ENCODE data around the gene MAN2B1. TPM values are rescaled to one million over a fixed set of nuclear protein-coding genes. Genes with fewer than 3 reads are reported as not detected.

The MAN2B1 gene
- total and polyA plus RNA-seq, 2 of the 13 experiments (the other 11 are each of a cell fraction or from before 2014, with no cell fraction given) = 23.6 to 23.8 TPM

- peak; percentile 99 for TF ChIP-seq ZBTB40 (IDR thresholded peaks at IDR 0.05)
- TF ChIP-seq ZBTB40 (CRISPR knock-in tag; IDR thresholded peaks at IDR 0.05) = peak; percentile 65; the same call in 1 of the 2 replicates
- peak; percentile 51; the same call in 1 of the 2 replicates for TF ChIP-seq CCDC6 (CRISPR knock-in tag; IDR thresholded peaks at IDR 0.05)
- TF ChIP-seq ZBTB37 (CRISPR knock-in tag; IDR thresholded peaks at IDR 0.05) = 0 out of 2 replicates have a peak, but pooled peaks have one; percentile 22
- TF ChIP-seq, protein P1, sequence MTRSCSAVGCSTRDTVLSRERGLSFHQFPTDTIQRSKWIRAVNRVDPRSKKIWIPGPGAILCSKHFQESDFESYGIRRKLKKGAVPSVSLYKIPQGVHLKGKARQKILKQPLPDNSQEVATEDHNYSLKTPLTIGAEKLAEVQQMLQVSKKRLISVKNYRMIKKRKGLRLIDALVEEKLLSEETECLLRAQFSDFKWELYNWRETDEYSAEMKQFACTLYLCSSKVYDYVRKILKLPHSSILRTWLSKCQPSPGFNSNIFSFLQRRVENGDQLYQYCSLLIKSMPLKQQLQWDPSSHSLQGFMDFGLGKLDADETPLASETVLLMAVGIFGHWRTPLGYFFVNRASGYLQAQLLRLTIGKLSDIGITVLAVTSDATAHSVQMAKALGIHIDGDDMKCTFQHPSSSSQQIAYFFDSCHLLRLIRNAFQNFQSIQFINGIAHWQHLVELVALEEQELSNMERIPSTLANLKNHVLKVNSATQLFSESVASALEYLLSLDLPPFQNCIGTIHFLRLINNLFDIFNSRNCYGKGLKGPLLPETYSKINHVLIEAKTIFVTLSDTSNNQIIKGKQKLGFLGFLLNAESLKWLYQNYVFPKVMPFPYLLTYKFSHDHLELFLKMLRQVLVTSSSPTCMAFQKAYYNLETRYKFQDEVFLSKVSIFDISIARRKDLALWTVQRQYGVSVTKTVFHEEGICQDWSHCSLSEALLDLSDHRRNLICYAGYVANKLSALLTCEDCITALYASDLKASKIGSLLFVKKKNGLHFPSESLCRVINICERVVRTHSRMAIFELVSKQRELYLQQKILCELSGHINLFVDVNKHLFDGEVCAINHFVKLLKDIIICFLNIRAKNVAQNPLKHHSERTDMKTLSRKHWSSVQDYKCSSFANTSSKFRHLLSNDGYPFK (CRISPR knock-in tag; IDR thresholded peaks at IDR 0.05; ENCODE audit: borderline replicate concordance) = peak; percentile 89; the same call in 1 of the 2 replicates
- no peak for TF ChIP-seq ZNF552 (CRISPR knock-in tag; IDR thresholded peaks at IDR 0.05; ENCODE audit: borderline replicate concordance)
- TF ChIP-seq ELF4 (CRISPR knock-in tag; IDR thresholded peaks at IDR 0.05; ENCODE audit: borderline replicate concordance) = peak; percentile 99
- TF ChIP-seq ZNF7 (CRISPR knock-in tag; IDR thresholded peaks at IDR 0.05) = no peak
- TF ChIP-seq FOXO1 (CRISPR knock-in tag; IDR thresholded peaks at IDR 0.05) = no peak; the same call in 1 of the 2 replicates
- TF ChIP-seq MED1 (CRISPR knock-in tag; IDR thresholded peaks at IDR 0.05) = peak; percentile 43; the same call in 1 of the 2 replicates
- TF ChIP-seq ZBTB38 (CRISPR knock-in tag; IDR thresholded peaks at IDR 0.05) = no peak; the same call in 1 of the 2 replicates
- TF ChIP-seq, protein P2, sequence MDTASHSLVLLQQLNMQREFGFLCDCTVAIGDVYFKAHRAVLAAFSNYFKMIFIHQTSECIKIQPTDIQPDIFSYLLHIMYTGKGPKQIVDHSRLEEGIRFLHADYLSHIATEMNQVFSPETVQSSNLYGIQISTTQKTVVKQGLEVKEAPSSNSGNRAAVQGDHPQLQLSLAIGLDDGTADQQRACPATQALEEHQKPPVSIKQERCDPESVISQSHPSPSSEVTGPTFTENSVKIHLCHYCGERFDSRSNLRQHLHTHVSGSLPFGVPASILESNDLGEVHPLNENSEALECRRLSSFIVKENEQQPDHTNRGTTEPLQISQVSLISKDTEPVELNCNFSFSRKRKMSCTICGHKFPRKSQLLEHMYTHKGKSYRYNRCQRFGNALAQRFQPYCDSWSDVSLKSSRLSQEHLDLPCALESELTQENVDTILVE (CRISPR knock-in tag; IDR thresholded peaks at IDR 0.05) = peak; percentile 18; the same call in 1 of the 2 replicates
Measured at GRCh38 chr19:12669270-12670158, 3.0 kb upstream of the MAN2B1 start (continued).

All from HepG2 (cell line).